HepG2 (cell line): ENCODE results near the gene ENAH. TPM values are rescaled to one million over a fixed set of nuclear protein-coding genes. Genes with fewer than 3 reads are reported as not detected.

Experiments
- ARID2 ChIP-seq: sonication (generic); formaldehyde crosslinking; IDR thresholded peaks from 2 replicates; pipeline ENCODE4 v1.8.1; 2022; ENCODE audit warnings: mild to moderate bottlenecking, missing genetic modification reagents, borderline replicate concordance
- CSRNP1 ChIP-seq: sonication (generic); formaldehyde crosslinking; IDR thresholded peaks from 2 replicates; pipeline ENCODE4 v1.8.1; 2023; ENCODE audit warnings: mild to moderate bottlenecking, missing genetic modification reagents
- HIC2 ChIP-seq: sonication (generic); formaldehyde crosslinking; IDR thresholded peaks from 2 replicates; pipeline ENCODE4 v1.9.0; 2022; ENCODE audit warnings: low read depth, missing genetic modification reagents
- HMG20B ChIP-seq: conservative IDR thresholded peaks from 2 replicates; pipeline ENCODE4 v1.6.1; 2016; ENCODE audit warnings: missing genetic modification reagents, missing compliant biosample characterization
- HNRNPLL ChIP-seq: fragments of 200-400 bp; formaldehyde crosslinking; IDR thresholded peaks from 2 replicates; pipeline ENCODE4 v1.6.1; 2017; ENCODE audit warnings: mild to moderate bottlenecking, low read depth, low read length; ENCODE audit not compliant: poor library complexity, severe bottlenecking
- KMT2B ChIP-seq: IDR thresholded peaks from 2 replicates; pipeline ENCODE4 v1.6.1; 2016; ENCODE audit warnings: missing genetic modification reagents, missing compliant biosample characterization
- MED1 ChIP-seq: sonication (generic); formaldehyde crosslinking; IDR thresholded peaks from 2 replicates; pipeline ENCODE4 v1.4.0; 2020; ENCODE audit warnings: missing genetic modification reagents
- MTF1 ChIP-seq: sonication (generic); formaldehyde crosslinking; IDR thresholded peaks from 2 replicates; pipeline ENCODE4 v1.5.0; 2020; ENCODE audit warnings: missing genetic modification reagents
- SSRP1 ChIP-seq: IDR thresholded peaks from 2 replicates; pipeline ENCODE4 v1.6.1; 2016; ENCODE audit warnings: control low read depth
- TAF1 ChIP-seq: sonication (generic); formaldehyde crosslinking; IDR thresholded peaks from 2 replicates; pipeline ENCODE4 v1.4.0; 2020; ENCODE audit warnings: missing genetic modification reagents
- ZFP36L1 ChIP-seq: sonication (generic); formaldehyde crosslinking; IDR thresholded peaks from 2 replicates; pipeline ENCODE4 v1.8.0; 2022; ENCODE audit warnings: mild to moderate bottlenecking, missing genetic modification reagents, moderate library complexity
- ZNF292 ChIP-seq: sonication (generic); formaldehyde crosslinking; IDR thresholded peaks from 2 replicates; pipeline ENCODE4 v1.8.1; 2022; ENCODE audit warnings: mild to moderate bottlenecking, low read depth, missing genetic modification reagents, borderline replicate concordance
- ZNF678 ChIP-seq: sonication (generic); formaldehyde crosslinking; IDR thresholded peaks from 2 replicates; pipeline ENCODE4 v1.4.0; 2020; ENCODE audit warnings: mild to moderate bottlenecking, missing genetic modification reagents
- ZNF781 ChIP-seq: sonication (generic); formaldehyde crosslinking; IDR thresholded peaks from 2 replicates; pipeline ENCODE4 v1.5.1; 2020; ENCODE audit warnings: borderline replicate concordance, mild to moderate bottlenecking, missing genetic modification reagents; ENCODE audit errors: not compliant biosample characterization
- ZNF782 ChIP-seq: sonication (generic); formaldehyde crosslinking; IDR thresholded peaks from 2 replicates; pipeline ENCODE4 v1.4.0; 2020; ENCODE audit warnings: missing genetic modification reagents, mild to moderate bottlenecking, borderline replicate concordance
- polyA plus RNA-seq, 8 experiments: library from polyadenylated mRNA; depleted of rRNA in 3 of 8; stranded (reverse) in 7 of 8; unstranded in 1 of 8; fragments of >200 nt; fragmentation: Illumina TruSeq in 4 of 8; extraction: Trizol in 4 of 8; gene quantifications; 2 replicates each; pipeline versions ENCODE4 v1.2.1 to v1.2.3, GENCODE V29; 2011 to 2016; ENCODE audit warnings: low read depth in 4 of 8, missing spikeins in 1 of 8, mixed read lengths in 1 of 8; ENCODE audit not compliant: insufficient read depth in 1 of 8
- total RNA-seq, 5 experiments: library from RNA; depleted of rRNA; stranded (reverse); fragments of >200 nt; fragmentation: Illumina TruSeq; extraction: Trizol; gene quantifications; 2 replicates each; pipeline ENCODE4 v1.2.3, GENCODE V29; 2016; ENCODE audit warnings: low read depth in 1 of 5

ENAH gene
- total and polyA plus RNA-seq, 2 of the 13 experiments (the other 11 are each of a cell fraction or from before 2014, with no cell fraction given), result 22.1 to 58.3 TPM

GRCh38 chr1:225694151-225694603 lies 41.3 kb upstream of the ENAH start (continued):
- TF ChIP-seq ZFP36L1 (CRISPR knock-in tag) (no peak), MTF1 (no peak), HNRNPLL (no peak), MED1 (peak; percentile 89), TAF1 (no peak), ARID2 (CRISPR knock-in tag) (no peak), HMG20B (CRISPR knock-in tag) (0 out of 2 replicates have a peak, but pooled peaks have one; percentile 35), ZNF292 (peak; percentile 75; the same call in 1 of the 2 replicates), ZNF781 (CRISPR knock-in tag) (no peak), CSRNP1 (CRISPR knock-in tag) (no peak), KMT2B (no peak), ZNF678 (CRISPR knock-in tag) (no peak), ZNF782 (CRISPR knock-in tag) (no peak), SSRP1 (CRISPR knock-in tag) (peak; percentile 38; the same call in 1 of the 2 replicates), HIC2 (CRISPR knock-in tag) (no peak)
